SK-N-SH (cell line): ENCODE measurements around the gene EPYC. TPM values are rescaled to one million over a fixed set of nuclear protein-coding genes. Genes with fewer than 3 reads are reported as not detected.

Experiments
- CTCF ChIA-PET: fragments of 300-600, 350-600 bp; formaldehyde crosslinking; extraction: SDS; loops from one replicate; lab custom pipeline; 2021; lab: Yijun Ruan, JAX
- POLR2A ChIA-PET: fragments of 350-600 bp; sonication (Branson Sonifier 250); formaldehyde crosslinking; extraction: SDS; loops from one replicate; lab custom pipeline; 2020; ENCODE audit warnings: antibody characterized with exemption, inconsistent platforms; lab: Yijun Ruan, JAX
- DNase-seq: peaks from one replicate; pipeline ENCODE4 v3.0.0; 2012
- H2AFZ ChIP-seq: fragments of 200-600 bp; sonication (generic); 2 replicates; pipeline ENCODE4 v1.8.1; 2016; ENCODE audit warnings: antibody characterized with exemption, mild to moderate bottlenecking, low read depth
- H3F3A ChIP-seq: fragments of 200-600 bp; sonication (generic); replicated peaks from 2 replicates; pipeline ENCODE3; 2016; ENCODE audit warnings: antibody characterized with exemption, mild to moderate bottlenecking; ENCODE audit not compliant: insufficient read depth
- H3K27ac ChIP-seq, 2 experiments: fragments of 200-500 bp in 1 of 2; fragments of 200-600 bp in 1 of 2; sonication (Bioruptor generic) in 1 of 2; sonication (generic), shearing (Covaris generic) in 1 of 2; 2 replicates each; pipeline versions ENCODE4 v1.5.1 to v1.6.1; 2014 to 2016; ENCODE audit warnings: low read depth in 2 of 2, inconsistent platforms in 1 of 2, low read length in 1 of 2, mild to moderate bottlenecking in 1 of 2, mixed read lengths in 1 of 2
- H3K27me3 ChIP-seq: fragments of 200-600 bp; sonication (generic), shearing (Covaris generic); 2 replicates; pipeline ENCODE4 v1.6.1; 2016; ENCODE audit warnings: mixed run types; ENCODE audit not compliant: insufficient read depth
- H3K36me3 ChIP-seq, 2 experiments: fragments of 200-500 bp in 1 of 2; fragments of 200-600 bp in 1 of 2; sonication (Bioruptor generic) in 1 of 2; sonication (generic) in 1 of 2; replicated peaks in 1 of 2; 2 replicates each; pipeline versions ENCODE3 to v1.5.1; 2014 to 2016; ENCODE audit warnings: low read length in 1 of 2, mild to moderate bottlenecking in 1 of 2; ENCODE audit not compliant: insufficient read depth in 2 of 2, control insufficient read depth in 1 of 2
- H3K4me1 ChIP-seq, 2 experiments: fragments of 200-500 bp in 1 of 2; fragments of 200-600 bp in 1 of 2; sonication (Bioruptor generic) in 1 of 2; sonication (generic), shearing (Covaris generic) in 1 of 2; 2 replicates each; pipeline versions ENCODE4 v1.5.1 to v1.6.1; 2014 to 2016; ENCODE audit warnings: low read depth in 1 of 2, low read length in 1 of 2, mixed run types in 1 of 2; ENCODE audit not compliant: insufficient read depth in 2 of 2, control insufficient read depth in 1 of 2
- H3K4me2 ChIP-seq: fragments of 200-600 bp; sonication (generic), shearing (Covaris generic); 2 replicates; pipeline ENCODE4 v1.6.1; 2017; ENCODE audit warnings: mixed run types
- H3K4me3 ChIP-seq, 2 experiments: fragments of 200-500 bp in 1 of 2; fragments of 200-600 bp in 1 of 2; sonication (Bioruptor generic) in 1 of 2; sonication (generic), shearing (Covaris generic) in 1 of 2; 2 replicates each; pipeline versions ENCODE4 v1.5.1 to v1.8.1; 2014 to 2016; ENCODE audit warnings: low read depth in 2 of 2, inconsistent platforms in 1 of 2, low read length in 1 of 2, mild to moderate bottlenecking in 1 of 2, mixed read lengths in 1 of 2, moderate library complexity in 1 of 2
- H3K79me2 ChIP-seq: fragments of 200-600 bp; sonication (generic); 2 replicates; pipeline ENCODE4 v1.8.1; 2017; ENCODE audit warnings: mild to moderate bottlenecking; ENCODE audit not compliant: insufficient read depth
- H3K9ac ChIP-seq: fragments of 200-600 bp; sonication (generic); 2 replicates; pipeline ENCODE4 v1.6.1; 2017; ENCODE audit warnings: mixed run types
- H3K9me2 ChIP-seq: fragments of 200-600 bp; sonication (generic); 2 replicates; pipeline ENCODE4 v1.6.1; 2017; ENCODE audit warnings: mixed run types
- H3K9me3 ChIP-seq: fragments of 200-600 bp; sonication (generic); 2 replicates; pipeline ENCODE4 v1.6.1; 2017; ENCODE audit warnings: mixed run types, mild to moderate bottlenecking, moderate library complexity
- H4K20me1 ChIP-seq: fragments of 200-600 bp; sonication (generic); 2 replicates; pipeline ENCODE4 v1.6.1; 2017; ENCODE audit warnings: mild to moderate bottlenecking, mixed run types; ENCODE audit not compliant: insufficient read depth
- ELF1 ChIP-seq: IDR thresholded peaks from 2 replicates; pipeline ENCODE4 v1.4.0; 2012
- EZH2phosphoT487 ChIP-seq: fragments of 200-600 bp; sonication (generic); IDR thresholded peaks from 2 replicates; pipeline ENCODE4 v1.6.1; 2017; ENCODE audit warnings: low read depth, mixed run types, mild to moderate bottlenecking, antibody characterized with exemption, moderate library complexity, borderline replicate concordance
- MXI1 ChIP-seq: IDR thresholded peaks from 2 replicates; pipeline ENCODE4 v1.6.1; 2012; ENCODE audit warnings: mild to moderate bottlenecking, low read depth, low read length, improper control_type of control experiment
- NRF1 ChIP-seq: IDR thresholded peaks from 2 replicates; pipeline ENCODE4 v1.6.1; 2012; ENCODE audit warnings: low read depth, mild to moderate bottlenecking, low read length
- RCOR1 ChIP-seq: fragments of 150-350 bp; IDR thresholded peaks from 2 replicates; pipeline ENCODE4 v1.6.1; 2017; ENCODE audit warnings: antibody characterized with exemption, low read length
- TAF1 ChIP-seq: IDR thresholded peaks from 2 replicates; pipeline ENCODE4 v1.6.1; 2012; ENCODE audit warnings: low read depth, mild to moderate bottlenecking, low read length, moderate library complexity, borderline replicate concordance
- TCF12 ChIP-seq: IDR thresholded peaks from 2 replicates; pipeline ENCODE4 v1.4.0; 2012
- WGBS: methylation state at CpG from one replicate; pipeline ENCODE4 v1.1.6; 2017; ENCODE audit warnings: low lambda C conversion rate; 5-methylcytosine and 5-hydroxymethylcytosine counted together
- polyA plus RNA-seq, 3 experiments: library from polyadenylated mRNA; depleted of rRNA; stranded (reverse); fragments of >200 nt; gene quantifications; 2 replicates each; pipeline ENCODE4 v1.2.3, GENCODE V29; 2012
- TF ChIP-seq, protein P1 (sequence below): IDR thresholded peaks from 2 replicates; pipeline ENCODE4; 2012
- TF ChIP-seq, protein P2 (sequence below): IDR thresholded peaks from 2 replicates; pipeline ENCODE4 v1.4.0; 2012; ENCODE audit warnings: low read depth, borderline replicate concordance
- TF ChIP-seq, protein P3 (sequence below): fragments of 200-600 bp; sonication (generic); IDR thresholded peaks from 2 replicates; pipeline ENCODE4 v1.6.1; 2017; ENCODE audit warnings: antibody characterized with exemption, mild to moderate bottlenecking, moderate library complexity
- TF ChIP-seq, protein P4 (sequence below): IDR thresholded peaks from 2 replicates; pipeline ENCODE4 v1.4.0; 2012; ENCODE audit warnings: low read depth

Gene EPYC
- polyA plus RNA-seq, 1 of the 3 experiments (the other 2 are of a cell fraction): not detected

DNA sequence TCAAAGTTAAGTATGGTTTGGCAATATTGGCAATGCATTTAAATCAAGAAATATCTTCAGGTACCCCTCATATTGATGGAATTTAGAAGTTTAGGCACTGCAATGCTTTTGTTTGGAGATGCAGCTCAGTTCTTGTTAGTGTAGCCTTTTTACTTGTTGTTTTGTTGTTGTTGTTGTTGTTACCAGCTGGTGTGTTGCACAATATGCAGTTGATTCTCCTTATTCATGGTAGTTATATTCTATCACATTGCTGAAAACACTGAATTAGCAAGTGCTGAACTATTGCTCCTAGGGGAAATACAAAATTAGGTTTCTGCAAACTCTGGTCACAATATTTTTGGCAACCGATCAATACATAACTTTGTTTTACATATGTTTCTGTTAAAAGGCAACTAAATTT lies 84.5 kb downstream of the EPYC start:
- CTCF ChIA-PET: interaction anchor here (0.6 to 2.2 kb wide), 2 partner anchors 11 to 21 kb away, joined by 3 to 9 read pairs; no protein-coding TSS in a partner anchor

DNA sequence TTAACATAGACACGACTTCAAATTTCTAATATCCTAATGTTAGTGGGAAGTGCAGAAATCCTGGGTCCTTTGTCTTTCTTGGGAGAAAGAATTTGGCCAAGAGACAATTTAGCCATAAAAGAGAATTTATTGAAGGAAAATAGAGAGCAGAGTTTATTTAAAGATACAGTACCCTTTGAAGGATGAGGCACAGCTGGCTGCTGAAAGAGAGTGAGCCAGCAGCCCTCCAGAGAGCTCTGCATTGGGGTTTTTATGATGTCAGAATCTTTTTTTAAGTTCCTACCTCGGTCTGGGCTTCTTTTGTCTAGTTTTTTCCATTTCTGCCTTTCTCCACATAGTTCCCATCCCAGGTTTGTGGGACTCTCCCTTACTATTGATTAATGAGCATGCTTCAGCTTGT lies 87.3 kb downstream of the EPYC start:
- Histone ChIP-seq H3K9me2 (no peaks in the 10 kb centered on the region), H3K4me2 (no peak overlapping the region), H3K9me3 (no peaks in the 10 kb centered on the region), H3K4me3 (no peak overlapping the region), H3K9ac (no peak overlapping the region), H3K36me3 (no peaks in the 10 kb centered on the region), H3K27ac (no peak overlapping the region), H3K4me1 (peaks cover 0 to 6% of the 10 kb centered on the region in 2 experiments; a peak in 1 of 4 replicates), H3K27me3 (no peaks in the 10 kb centered on the region), H3K79me2 (no peaks in the 10 kb centered on the region), H3F3A (peaks cover 13% of the 10 kb centered on the region), H4K20me1 (no peaks in the 10 kb centered on the region), H2AFZ (no peak overlapping the region)
- DNase-seq: no peak
- POLR2A ChIA-PET: no interaction called here
- TF ChIP-seq, protein P1, sequence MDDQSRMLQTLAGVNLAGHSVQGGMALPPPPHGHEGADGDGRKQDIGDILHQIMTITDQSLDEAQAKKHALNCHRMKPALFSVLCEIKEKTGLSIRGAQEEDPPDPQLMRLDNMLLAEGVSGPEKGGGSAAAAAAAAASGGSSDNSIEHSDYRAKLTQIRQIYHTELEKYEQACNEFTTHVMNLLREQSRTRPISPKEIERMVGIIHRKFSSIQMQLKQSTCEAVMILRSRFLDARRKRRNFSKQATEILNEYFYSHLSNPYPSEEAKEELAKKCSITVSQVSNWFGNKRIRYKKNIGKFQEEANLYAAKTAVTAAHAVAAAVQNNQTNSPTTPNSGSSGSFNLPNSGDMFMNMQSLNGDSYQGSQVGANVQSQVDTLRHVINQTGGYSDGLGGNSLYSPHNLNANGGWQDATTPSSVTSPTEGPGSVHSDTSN: no peak
- TF ChIP-seq EZH2phosphoT487 (no peak), TCF12 (no peak)
- TF ChIP-seq, protein P2, sequence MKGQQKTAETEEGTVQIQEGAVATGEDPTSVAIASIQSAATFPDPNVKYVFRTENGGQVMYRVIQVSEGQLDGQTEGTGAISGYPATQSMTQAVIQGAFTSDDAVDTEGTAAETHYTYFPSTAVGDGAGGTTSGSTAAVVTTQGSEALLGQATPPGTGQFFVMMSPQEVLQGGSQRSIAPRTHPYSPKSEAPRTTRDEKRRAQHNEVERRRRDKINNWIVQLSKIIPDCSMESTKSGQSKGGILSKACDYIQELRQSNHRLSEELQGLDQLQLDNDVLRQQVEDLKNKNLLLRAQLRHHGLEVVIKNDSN: no peak
- CTCF ChIA-PET: interaction anchor here (1.1 kb wide), 1 partner anchor 1374 kb away, joined by 3 read pairs; no protein-coding TSS in a partner anchor
- 51% methylated on average over 2 of the region's 2 CpGs for WGBS

More for the DNA sequence above, 84.5 kb downstream of the EPYC start:
- DNase-seq: no peak
- Histone ChIP-seq H3K27ac (no peak overlapping the region), H3K4me1 (peaks cover 0 to 6% of the 10 kb centered on the region in 2 experiments; a peak in 2 of 4 replicates), H3K27me3 (no peaks in the 10 kb centered on the region), H3K9me3 (no peaks in the 10 kb centered on the region), H3F3A (peaks cover 13% of the 10 kb centered on the region), H3K4me2 (no peak overlapping the region), H3K9me2 (no peaks in the 10 kb centered on the region), H4K20me1 (no peaks in the 10 kb centered on the region), H3K4me3 (no peak overlapping the region), H2AFZ (no peak overlapping the region), H3K79me2 (no peaks in the 10 kb centered on the region), H3K36me3 (no peaks in the 10 kb centered on the region), H3K9ac (no peak overlapping the region)
- POLR2A ChIA-PET: no interaction called here
- 96% methylated on average over 1 of the region's 1 CpG for WGBS
- no peak for TF ChIP-seq EZH2phosphoT487
- TF ChIP-seq NRF1: no peak
- no peak for TF ChIP-seq RCOR1
- TF ChIP-seq, protein P1: no peak
- no peak for TF ChIP-seq ELF1
- TF ChIP-seq TAF1: no peak
- TF ChIP-seq MXI1: no peak
- TF ChIP-seq TCF12: no peak
- TF ChIP-seq, protein P3, sequence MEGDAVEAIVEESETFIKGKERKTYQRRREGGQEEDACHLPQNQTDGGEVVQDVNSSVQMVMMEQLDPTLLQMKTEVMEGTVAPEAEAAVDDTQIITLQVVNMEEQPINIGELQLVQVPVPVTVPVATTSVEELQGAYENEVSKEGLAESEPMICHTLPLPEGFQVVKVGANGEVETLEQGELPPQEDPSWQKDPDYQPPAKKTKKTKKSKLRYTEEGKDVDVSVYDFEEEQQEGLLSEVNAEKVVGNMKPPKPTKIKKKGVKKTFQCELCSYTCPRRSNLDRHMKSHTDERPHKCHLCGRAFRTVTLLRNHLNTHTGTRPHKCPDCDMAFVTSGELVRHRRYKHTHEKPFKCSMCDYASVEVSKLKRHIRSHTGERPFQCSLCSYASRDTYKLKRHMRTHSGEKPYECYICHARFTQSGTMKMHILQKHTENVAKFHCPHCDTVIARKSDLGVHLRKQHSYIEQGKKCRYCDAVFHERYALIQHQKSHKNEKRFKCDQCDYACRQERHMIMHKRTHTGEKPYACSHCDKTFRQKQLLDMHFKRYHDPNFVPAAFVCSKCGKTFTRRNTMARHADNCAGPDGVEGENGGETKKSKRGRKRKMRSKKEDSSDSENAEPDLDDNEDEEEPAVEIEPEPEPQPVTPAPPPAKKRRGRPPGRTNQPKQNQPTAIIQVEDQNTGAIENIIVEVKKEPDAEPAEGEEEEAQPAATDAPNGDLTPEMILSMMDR: no peak
- TF ChIP-seq, protein P4, sequence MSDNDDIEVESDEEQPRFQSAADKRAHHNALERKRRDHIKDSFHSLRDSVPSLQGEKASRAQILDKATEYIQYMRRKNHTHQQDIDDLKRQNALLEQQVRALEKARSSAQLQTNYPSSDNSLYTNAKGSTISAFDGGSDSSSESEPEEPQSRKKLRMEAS: no peak
